ENCODE results near the gene HOTAIR.
A peak's percentile ranks its signal among the peaks of the same experiment; 100 is the strongest.

DNA sequence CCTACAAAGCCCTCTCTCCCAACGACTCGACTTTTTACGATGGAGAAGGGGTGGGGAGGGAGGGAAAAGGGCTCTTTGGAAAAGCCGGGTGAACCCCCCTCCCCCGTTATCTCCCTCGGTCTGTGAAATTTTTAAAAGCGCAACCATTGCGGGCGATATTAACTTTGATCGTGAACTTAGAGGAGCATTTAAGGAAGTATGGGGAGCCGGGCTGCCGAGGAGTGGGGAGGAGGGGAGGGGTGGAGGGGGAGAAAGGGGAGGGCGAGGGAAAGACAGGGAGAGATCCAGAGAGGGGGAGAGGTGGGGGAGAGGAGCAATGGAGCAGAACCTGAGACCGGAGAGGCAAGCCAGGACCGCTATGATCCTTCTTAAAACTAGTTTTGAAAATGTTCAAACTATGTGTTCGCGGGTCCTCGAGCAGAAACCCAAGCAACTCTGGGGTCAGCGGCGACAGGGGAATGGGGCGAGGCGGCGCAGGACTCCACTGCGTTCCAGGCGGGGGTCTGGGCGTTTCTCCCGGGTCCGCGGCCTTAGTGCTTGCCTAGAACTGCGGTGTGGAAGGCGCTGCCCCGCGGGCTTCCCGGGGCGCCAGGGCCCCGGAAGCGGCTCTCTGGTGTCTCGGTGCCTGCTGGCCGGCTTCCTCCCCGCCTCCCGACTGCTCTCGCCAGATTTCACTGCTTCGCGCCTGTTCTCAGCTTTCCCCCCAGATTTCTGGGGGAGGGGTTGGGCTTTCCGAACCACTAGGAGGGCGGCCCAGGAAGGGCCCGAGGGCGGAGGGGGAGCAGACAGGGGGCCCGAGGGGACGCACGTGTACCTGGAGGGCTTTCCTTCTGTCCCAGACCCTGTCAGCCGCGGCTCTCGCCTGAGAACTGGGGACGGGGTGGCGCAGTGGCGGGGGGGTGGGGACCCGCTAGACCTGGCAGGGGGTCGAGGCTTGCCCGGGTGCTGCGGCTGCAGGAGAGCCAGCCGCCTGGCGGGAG is at the start of gene HOTAIR:
- TF ChIP-seq, protein P1, sequence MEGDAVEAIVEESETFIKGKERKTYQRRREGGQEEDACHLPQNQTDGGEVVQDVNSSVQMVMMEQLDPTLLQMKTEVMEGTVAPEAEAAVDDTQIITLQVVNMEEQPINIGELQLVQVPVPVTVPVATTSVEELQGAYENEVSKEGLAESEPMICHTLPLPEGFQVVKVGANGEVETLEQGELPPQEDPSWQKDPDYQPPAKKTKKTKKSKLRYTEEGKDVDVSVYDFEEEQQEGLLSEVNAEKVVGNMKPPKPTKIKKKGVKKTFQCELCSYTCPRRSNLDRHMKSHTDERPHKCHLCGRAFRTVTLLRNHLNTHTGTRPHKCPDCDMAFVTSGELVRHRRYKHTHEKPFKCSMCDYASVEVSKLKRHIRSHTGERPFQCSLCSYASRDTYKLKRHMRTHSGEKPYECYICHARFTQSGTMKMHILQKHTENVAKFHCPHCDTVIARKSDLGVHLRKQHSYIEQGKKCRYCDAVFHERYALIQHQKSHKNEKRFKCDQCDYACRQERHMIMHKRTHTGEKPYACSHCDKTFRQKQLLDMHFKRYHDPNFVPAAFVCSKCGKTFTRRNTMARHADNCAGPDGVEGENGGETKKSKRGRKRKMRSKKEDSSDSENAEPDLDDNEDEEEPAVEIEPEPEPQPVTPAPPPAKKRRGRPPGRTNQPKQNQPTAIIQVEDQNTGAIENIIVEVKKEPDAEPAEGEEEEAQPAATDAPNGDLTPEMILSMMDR (conservative IDR thresholded peaks at IDR 0.05 in 1 of 2, IDR thresholded peaks at IDR 0.05 in 1 of 2; ENCODE audit: low read depth in 1 of 2, low read length in 2 of 2), result no peak
- TF ChIP-seq EZH2 (IDR thresholded peaks at IDR 0.05; ENCODE audit: low read length, missing control alignments), result peak; percentile 88
